HG02798 (cell line): ENCODE results near the gene ARSI.

Experiments used
- ATAC-seq: cut with Tn5 transposase; IDR thresholded peaks from one replicate; pipeline ENCODE4 v1.9.1; 2021; ENCODE audit warnings: mild to moderate bottlenecking; ENCODE audit not compliant: unreplicated experiment, poor library complexity

Gene ARSI

GRCh38 chr5:150295741-150296486 lies 6.8 kb downstream of the ARSI start:
- no peak for ATAC-seq

GRCh38 chr5:150295172-150295634 lies 7.5 kb downstream of the ARSI start:
- ATAC-seq: no peak

- no peak for ATAC-seq
These were observed 8.1 kb downstream of the ARSI start for GRCh38 chr5:150294551-150295071.

- no peak for ATAC-seq
These were observed 9.4 kb downstream of the ARSI start for GRCh38 chr5:150293091-150293941.

GRCh38 chr5:150291388-150292385 lies 11.0 kb downstream of the ARSI start:
- ATAC-seq: no peak

- ATAC-seq: no peak
These were observed 12.9 kb downstream of the ARSI start, which contains the start of gene CAMK2A for GRCh38 chr5:150289551-150290390. Gene CAMK2A, minus strand, starts transcription at chr5:150289773. Its CDS starts 148 bp downstream, at chr5:150289625.

- no peak for ATAC-seq
These were observed 13.9 kb downstream of the ARSI start for GRCh38 chr5:150288791-150289190.

- ATAC-seq: no peak
These were observed 14.3 kb downstream of the ARSI start for GRCh38 chr5:150288361-150288760.

- no peak for ATAC-seq
These were observed 15.9 kb downstream of the ARSI start for GRCh38 chr5:150286820-150287219.

- ATAC-seq: no peak
These were observed 17.6 kb downstream of the ARSI start for GRCh38 chr5:150285114-150285513.

- no peak for ATAC-seq
These were observed 18.4 kb downstream of the ARSI start for GRCh38 chr5:150284311-150284710.

GRCh38 chr5:150283904-150284303 lies 18.8 kb downstream of the ARSI start:
- no peak for ATAC-seq

GRCh38 chr5:150281987-150282386 lies 20.7 kb downstream of the ARSI start:
- ATAC-seq: no peak

- ATAC-seq: no peak
These were observed 23.2 kb downstream of the ARSI start for GRCh38 chr5:150279330-150280020.

GRCh38 chr5:150278916-150279315 lies 23.8 kb downstream of the ARSI start:
- no peak for ATAC-seq

- no peak for ATAC-seq
These were observed 24.5 kb downstream of the ARSI start for GRCh38 chr5:150278046-150278730.

- ATAC-seq: no peak
These were observed 25.7 kb downstream of the ARSI start for GRCh38 chr5:150277043-150277442.

- ATAC-seq: no peak
These were observed 27.9 kb downstream of the ARSI start for GRCh38 chr5:150274811-150275210.
